Activated CD4-positive, alpha-beta T cell treated with anti-CD3 and anti-CD28 coated beads, Interleukin-2, Interleukin-4, amounts not matched to agents 100 ng/mL and 50 ng/mL, durations not matched to agents 16 hours and 8 hours (primary cell): ENCODE measurements around the gene SUPT4H1.

Source experiments
- DNase-seq: peaks from one replicate; pipeline ENCODE4 v3.0.0-alpha.2; 2020; ENCODE audit warnings: low spot score

The SUPT4H1 gene

DNA sequence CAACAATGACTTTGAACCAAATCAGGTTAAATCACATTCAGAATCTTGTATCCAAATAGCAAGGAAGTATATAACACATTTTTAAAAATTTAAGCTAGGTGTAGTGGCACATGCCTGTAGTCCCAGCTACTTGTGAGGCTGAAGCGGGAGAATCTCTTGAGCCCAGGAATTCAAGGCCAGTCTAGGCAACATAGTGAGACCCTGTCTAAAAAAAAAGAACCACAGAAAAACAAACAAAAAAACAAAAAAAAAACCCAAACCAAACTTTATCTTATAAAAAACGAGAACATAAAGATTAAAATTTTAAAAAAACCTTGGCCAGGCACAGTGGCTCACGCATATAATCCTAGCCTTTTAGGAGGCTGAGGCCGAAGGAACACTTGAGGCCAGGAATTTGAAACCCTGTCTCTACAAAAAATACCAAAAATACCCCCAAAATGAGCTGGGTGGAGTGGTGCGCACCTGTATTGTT lies 11.6 kb downstream of the SUPT4H1 start:
- DNase-seq = no peak

DNA sequence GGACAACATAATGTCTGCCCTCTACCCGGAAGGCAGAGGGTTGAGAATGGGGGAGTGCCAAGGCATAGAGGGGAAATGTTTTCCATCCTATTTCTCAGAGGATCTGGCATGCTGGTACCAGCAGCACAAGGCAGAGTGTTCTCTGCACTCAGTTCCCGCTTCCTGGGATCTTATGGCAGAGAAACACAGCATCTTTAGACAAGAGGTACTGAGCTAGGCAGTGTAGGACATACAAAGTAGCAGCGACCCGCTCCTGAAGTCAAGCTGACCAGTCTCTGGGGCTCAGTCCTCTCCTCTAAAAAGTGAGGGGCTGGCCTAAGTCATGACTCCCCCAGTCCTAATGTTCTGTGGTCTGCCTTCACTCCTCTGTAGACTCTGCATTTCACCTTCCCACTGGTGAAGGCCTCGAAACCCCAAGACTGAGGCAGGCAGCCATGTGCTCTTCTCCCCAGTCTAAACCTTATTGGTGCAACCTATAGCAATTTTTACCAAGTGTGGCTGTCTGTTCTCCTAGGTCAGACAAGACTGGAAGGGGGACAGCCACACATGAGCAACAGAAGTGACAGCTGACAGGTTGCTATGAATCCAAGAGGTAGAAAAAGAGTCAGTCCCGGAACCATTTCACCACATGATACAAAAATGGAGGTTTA lies 12.1 kb downstream of the SUPT4H1 start:
- DNase-seq = peak; percentile 67

DNA sequence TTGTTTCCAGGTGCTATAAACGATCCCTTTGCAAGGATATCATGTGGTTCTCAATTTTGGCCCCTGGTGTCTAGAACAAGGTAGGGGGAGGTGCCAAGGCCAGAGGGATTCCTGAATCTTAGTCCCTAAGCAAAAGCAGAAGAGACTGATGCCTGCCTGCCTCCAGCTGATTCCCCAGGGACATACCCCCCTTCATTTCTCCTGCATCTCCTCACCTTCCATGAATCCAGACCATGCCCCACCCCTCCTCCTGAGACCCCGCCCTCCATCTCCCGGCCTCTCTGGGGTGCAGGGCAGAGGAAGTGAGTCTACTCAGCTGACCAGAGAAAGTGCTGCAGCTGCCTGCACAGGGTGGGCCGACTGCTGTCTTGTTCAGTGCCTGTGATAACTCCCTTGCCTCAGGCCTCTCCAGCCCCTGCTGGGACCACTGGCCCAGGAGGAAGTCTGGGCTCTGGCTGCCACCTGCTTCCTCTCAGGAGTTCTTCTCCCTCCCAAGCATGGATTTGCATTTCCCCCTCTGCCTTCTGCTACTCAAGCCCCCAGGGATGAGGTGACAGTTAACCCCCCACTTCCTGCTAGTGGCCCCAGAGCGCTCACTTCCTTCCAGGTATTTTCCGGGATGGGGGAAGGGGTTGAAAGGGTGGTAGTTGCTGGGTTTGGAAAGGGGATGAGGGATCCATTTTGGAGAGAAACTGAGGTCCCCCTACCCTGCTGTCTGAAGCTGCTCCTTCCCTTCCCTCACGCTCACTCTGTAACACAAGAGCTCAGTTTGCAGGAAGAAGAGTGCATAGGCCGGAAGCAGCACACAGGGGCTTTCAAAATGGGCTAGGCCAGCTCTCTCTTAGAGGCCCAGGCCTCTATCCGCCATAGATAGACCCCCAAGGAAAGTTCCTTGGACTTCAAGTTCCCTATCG lies 12.9 kb downstream of the SUPT4H1 start:
- peak; percentile 93 for DNase-seq

DNA sequence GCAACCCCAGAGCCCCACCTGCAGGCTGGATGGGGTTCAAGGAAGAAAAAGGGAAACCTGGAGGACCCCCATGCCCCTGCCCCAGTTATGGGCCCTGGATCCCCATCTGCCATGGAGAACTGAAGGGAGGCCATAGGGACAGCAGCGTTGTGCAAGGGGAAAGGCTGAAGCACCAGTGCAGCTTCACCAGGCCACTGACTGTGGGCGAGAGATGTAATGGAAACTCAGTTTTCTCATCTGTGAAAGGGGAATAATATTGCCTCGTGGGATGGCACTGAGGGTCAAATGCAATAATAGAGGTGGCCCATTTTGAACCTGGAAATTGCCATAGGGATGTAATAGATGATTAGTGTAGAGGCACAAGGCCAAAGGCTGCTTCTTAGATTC lies 13.6 kb downstream of the SUPT4H1 start:
- peak; percentile 57 for DNase-seq

DNA sequence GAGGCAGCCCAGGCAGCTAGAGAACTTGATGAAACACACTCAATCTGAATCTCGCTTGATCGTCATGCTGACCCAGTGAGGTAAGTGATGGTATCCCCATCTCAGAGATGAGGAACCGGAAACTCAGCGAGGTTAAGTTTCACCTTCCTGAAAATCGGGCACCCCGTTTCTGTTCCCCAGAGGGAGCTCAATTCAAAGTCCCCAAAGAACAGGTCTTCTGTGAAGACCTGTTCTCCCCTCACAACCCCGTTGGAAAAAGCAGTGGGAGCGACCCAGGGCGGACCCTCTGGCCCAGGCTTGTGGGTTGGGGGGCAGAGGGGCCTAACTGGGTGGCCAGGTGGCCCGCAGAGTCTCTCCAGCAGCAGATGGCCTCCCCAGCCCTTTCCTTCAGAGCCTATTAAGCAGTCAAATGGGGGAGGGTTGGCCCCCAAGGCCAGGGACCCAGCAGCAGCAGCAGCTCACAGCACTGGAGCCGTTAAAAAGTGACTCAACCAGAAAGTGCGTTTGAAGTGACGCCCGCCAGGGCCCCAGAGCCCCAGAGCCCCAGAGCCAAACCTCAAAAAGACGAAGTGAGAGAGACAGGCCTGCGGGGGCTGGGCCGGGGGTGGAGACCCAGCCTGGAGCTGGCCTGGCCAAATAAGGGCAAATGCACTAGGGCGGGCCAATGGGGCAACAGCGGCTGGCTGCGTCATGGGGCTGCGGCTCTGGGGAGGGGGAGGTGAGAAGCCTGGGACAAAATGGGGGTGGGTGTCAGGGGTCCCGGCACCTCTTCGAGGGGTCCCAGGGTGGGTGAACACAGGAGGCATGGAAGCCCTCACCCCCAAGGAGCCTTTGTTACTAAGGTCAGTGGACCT lies 14.2 kb downstream of the SUPT4H1 start:
- peak; percentile 98 for DNase-seq

DNA sequence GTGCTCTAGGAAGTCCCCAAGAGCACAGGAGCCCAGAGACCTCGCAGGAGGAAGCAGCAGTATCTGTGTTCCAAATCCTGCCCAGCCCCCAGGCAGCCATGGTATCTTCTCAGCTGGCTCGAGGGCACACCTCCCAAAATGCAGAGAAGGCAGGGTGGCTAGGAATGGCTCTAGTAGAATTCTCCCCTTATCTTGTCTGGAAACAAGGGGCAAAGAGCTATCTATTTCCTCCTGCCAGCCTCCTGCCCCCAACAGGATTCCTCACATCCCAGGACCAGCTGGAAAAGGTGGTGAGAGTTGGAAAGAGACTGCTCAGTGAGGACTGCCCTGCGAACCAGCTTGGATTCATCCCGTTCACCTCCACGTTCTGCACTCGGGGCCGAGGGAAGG lies 14.8 kb downstream of the SUPT4H1 start:
- DNase-seq = peak; percentile 73

DNA sequence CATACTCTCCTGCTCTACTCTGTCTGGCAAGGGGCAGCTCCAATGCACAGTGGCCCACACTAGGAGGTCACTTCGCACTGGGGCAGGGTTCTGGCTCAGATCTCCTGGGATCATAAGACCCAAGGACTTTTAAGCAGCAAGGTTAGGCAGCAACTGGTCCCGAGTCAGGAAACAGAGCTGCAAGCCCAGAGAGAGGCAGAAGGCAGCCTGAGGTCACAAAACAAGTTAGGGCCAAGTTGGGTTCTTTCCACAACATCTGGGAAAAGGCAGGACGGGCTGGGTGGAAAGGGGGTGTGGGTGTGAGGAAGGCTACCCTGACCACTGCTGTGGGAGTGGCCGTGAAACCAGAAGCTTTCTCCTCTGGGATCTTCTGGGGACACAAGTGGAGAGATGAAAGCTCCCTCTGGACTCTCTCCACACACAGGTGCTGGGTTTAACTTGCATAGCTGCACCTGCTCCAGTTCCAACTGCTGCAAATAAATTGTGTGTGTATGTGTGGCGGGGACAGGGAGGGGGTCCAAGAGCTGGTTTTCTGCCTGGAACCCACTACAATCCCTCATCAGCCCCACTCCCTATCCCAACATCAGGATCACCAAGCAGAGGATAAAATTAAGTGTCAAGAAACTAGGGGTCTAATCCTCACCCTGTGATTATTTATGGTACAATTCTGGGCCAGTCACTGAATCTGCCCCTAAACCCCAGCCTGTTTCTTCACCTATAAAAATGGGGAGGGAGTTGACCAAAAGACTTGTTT lies 15.4 kb downstream of the SUPT4H1 start:
- DNase-seq = peak; percentile 45

DNA sequence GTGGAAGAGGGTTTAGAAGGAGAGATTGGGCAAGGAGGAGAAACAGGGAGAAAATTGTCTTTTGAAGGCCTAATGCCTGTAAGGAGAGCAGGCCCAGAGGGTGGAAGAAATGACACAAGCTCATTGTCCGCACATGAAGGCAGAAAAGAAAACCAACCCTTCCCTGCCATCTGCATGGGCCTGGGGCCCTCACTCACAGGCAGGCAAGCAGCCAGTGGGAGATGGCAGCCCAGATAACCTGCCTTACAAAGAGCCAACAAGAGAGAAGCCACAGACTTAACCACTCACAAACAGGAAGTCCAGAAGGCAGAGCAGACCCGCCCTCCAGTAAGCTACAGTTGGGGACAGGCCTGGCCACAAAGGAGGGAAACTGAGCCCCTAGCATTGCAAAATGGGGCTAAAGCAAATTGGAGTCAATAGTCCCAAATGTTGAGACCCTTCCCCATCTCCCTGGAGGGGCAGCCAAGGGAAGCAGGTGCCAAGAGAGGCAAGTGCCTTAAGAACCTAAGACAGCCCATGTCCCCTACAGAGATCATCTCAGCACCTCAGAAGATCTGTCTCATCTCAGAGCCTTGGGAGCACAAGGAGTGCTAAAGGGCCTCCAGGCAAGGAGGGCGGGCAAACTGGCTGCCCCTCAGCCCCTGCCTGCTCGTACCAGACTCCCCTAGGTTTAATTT lies 16.1 kb downstream of the SUPT4H1 start:
- DNase-seq = peak; percentile 93

DNA sequence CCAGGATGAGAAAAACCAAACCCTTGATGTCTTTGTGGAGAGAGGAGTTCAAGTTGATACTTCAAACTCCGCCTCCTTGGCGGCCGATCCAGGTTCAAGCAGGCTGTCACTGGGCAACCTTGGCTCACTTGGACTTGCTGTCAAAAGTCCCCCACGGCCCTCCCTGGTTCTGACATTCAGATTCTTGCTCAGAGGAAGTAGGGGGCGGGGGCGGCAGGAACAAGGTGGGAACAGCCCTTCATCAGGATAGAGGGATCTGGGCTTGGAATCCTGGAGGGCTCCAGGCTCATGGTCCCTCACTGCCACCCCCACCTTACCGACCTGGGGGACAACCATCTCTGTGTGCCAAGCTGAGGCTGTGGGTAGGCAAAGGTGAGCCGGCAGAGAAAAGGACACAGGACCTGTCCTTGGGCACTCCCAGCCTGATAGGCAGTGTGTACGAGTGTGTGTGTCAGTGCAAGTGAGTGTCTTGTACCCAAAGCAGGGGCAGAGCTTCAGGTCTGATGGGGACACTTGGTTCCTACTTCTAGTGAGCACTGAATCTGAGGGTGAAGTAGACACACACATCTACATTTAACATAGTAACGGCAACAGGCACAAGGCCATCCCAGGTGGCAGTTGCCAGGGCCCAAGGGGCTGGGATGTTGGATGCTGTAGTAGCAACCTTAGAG lies 16.8 kb downstream of the SUPT4H1 start:
- peak; percentile 80 for DNase-seq

DNA sequence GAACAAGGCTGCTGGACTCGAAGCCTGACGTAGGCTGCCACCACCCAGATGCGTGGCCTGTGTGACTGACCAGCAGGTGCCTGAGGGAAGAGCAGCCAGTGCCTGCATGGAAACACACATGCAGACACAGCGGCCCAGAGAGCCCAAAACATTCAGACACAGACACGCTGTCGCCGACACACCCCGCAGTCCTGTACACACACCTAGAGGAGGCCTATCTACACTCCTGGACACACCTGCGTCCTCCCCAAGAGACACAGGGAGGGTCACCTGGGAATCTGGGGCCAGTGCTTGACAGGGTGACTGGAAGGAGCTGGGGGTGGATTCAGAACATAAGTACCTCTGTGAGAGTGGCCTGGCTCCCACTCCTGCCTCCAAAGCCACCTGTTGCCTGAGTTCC lies 17.3 kb downstream of the SUPT4H1 start:
- peak; percentile 35 for DNase-seq

DNA sequence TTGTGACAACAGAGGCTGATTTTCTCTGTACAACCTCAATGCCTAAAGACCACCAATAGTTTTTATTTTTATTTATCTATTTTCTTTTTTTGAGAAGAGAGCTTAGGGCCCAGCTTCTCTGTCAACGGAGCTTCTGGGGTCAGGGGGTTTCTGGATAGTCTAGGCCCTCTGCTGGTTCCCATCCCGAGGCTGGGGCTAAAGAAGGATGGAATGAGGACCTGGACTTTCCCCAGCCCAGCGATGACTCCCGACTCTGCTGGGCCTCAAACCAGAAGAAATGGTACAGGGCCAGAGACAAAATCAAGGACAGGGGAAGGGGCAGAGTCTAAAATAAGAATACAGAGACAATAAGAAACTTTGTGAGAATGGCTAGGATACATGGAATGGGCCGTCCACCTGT lies 17.7 kb downstream of the SUPT4H1 start:
- no peak for DNase-seq

DNA sequence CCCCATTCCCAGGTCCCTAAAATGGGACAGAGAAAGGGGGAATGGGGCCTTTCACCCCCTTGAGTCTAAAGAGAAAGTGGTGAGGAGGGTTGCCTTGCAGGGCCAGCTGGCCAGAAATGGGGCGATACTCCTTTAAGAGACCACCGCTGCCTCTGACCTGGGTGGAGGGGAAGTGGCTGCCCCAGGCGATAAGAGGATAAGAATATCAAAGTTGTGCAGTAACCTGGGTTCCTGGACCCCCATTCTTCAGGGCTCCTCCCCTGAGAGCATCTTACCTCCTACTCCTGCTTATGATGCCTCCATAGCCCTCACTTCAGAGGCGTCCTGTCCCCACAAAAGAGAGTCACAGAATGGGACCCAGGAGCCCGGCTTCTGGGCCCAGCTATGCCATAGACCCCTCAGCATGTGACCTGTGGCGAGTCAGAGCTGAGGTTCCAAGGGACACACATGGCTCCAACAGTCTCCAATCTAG lies 18.2 kb downstream of the SUPT4H1 start:
- peak; percentile 48 for DNase-seq

DNA sequence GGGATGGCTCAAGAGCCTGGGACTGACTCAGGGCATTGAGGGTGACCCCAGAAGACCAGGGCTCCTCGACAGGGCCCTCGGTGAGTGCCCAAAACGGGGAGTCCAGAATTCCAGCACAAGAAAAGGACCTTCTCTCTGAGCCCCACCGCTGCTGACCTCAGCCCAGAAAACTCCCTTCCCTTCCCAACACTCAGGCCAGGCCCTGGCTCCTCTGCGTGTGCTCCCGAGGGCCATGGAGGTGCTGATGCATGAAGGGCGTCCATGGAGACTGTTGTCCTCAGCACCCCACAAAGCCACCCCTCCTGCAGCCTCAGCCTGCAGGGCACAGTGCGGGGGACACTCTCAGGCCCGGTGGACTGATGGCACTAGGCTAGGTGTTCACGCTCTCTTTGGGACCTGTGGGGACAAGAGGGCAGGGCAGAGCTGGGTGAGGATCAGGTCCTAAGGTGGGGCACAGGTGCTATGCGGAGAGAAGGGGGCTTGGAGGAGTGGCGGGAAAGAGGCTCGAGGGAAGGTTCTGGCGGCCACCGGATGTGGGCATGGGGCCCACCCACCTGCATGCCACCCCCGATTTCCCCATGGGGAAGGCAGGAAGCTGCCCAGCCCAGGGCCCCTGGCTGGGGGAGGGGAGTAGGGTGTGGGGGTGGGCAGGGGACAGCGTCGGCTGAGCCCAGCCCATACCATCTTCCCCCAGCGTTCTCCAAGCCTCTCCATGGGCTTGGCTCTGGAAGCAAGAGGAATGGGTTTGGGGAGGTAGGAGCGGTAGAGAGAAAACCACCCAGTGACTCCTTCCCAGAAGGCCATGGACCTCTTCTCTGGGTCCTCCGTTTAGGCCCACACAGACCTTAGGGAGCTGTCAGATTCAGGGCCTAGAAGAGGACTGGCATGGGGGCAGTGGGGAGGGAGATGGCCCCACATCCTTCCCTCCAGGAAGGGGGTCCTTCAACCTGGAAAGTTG lies 18.9 kb downstream of the SUPT4H1 start:
- peak; percentile 84 for DNase-seq

DNA sequence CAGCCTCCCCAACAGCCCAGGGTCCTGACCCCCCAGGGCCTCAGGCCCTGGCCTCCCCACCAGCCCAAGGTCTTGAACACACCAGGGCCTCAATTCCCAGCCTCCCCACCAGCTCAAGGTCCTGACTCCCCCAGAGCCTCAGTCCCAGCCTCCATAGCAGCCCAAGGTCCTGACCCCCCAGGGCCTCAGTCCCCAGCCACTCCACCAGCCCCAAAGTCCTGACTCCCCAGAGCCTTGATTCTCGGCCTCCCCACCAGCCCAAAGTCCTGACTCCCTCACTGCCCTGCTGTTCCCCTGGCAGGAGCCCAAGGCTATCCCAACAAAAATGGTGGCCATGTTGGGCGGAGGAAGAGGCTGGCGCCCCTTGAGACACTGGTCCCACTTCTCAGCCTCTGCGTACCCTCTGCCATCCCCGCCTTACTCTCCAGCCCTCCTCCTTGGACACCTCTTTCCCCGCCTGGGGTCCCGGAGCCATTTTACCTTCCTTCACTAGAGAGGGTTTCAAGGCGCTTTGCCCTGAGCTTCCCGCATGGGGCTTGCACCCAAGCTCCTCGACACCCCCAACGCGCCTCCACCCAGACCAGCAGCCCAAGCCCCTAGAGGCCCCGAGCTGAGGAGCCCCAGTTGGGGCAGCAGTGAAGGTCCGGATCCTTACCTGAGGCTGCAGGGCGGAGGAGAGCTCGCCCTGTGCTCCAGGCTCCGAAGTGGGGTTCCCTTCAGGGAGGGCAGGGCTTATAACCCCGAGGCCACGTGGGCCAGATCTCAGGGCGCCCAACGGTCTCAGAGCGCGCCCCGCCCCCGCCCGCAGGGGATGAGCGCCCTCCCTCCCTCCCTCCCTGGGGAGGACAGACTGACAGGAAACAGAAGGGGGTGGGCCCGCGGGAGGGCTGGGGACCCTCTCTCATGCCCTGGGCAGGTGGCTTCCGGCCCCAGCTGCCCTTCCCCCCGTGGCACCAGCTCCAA lies 19.9 kb downstream of the SUPT4H1 start:
- peak; percentile 96 for DNase-seq

DNA sequence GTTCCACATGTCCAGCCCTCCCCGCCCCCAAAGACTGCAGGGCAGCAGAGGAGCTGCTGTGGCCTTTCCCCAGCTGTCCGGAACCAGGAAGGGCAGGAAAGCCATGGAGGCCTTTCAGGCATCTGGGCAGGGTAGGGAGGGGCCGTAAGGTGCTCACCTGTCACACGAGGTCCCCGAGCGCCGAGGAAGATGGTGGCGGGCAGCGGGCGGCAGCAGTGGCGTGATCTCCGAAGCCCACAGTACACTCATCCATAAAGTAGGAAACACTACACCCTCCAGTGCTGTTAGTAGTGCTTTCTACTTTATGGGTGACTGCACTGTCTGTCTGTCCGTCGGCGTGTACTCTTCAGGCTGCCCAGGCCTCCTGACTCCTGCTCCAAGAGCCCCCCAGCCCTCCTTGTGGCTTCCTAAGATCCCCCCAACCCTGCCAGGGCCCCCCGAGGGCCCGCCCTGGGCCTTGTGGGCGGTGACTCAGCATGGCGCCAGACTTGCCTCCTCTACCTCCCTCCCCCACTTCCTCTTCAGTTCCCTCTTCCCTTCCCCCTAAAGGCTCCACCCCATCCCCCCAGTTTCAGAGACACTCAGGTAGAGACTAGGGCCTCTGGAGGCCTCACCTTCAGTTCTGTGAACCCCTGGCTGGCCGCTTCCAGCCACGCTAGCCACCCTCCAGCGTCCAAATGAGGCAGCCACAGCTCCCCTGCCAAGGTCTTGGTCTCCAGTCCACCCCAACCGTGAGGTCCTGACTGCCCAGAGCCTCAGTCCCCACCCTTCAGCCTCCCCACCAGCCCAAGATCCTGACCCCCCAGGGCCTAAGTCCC lies 20.8 kb downstream of the SUPT4H1 start:
- DNase-seq = peak; percentile 82

DNA sequence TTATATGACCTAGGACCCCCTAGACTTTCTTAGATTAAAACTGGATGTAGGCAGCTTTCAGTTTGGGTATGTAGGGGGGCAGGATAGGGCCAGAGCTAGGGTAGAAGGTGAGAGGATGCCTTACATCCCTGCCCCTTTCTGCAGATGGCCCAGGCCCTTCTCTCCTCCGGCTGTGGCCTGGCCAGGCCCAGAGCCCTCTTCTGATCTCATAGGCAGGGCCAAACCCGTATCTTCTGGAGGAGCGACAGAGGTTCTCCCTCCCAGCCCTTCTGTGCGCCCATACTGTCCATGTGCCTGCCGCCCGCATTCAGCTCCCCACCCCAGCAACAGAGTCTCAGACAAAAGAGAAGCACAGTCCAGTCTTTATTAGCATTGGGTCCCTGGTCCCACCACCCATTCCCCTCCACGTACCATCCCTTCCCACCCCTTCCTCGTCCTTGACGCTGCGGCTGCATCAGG lies 21.4 kb downstream of the SUPT4H1 start:
- peak; percentile 80 for DNase-seq
